Ovary (tissue), 3 donors: ENCODE results near the gene HSPA12A.

Experiments used
- CTCF ChIP-seq, 3 donors: fragments of 450-650 bp in 2 of 3; fragments of 200-600 bp in 1 of 3; IDR thresholded peaks; one replicate each; pipeline versions ENCODE4 v1.5.1 to v1.8.0; 2016 to 2022; ENCODE audit warnings: antibody characterized with exemption in 3 of 3, mild to moderate bottlenecking in 1 of 3
- POLR2A ChIP-seq: fragments of 450-650 bp; IDR thresholded peaks from one replicate; pipeline ENCODE4 v1.6.1; 2017; ENCODE audit warnings: antibody characterized with exemption, mild to moderate bottlenecking, moderate library complexity
- donor health status: DM: no; HTN: no; CAD: no.

- TF ChIP-seq CTCF (IDR thresholded peaks at IDR 0.05), result no peak
- no peak for TF ChIP-seq POLR2A
Observed at GRCh38 chr10:116729243-116729642, 13.1 kb downstream of the HSPA12A start.
